B cell (primary cell): ENCODE results near the gene TMEM107. TPM values are rescaled to one million over a fixed set of nuclear protein-coding genes. Genes with fewer than 3 reads are reported as not detected.

ENCODE experiments used
- ATAC-seq: fragments of 200-7000 bp; cut with Tn5 transposase; one replicate; pipeline ENCODE4 v1.10.0; 2021; ENCODE audit warnings: low read depth, mild to moderate bottlenecking, moderate number of reproducible peaks, moderate library complexity
- CTCF ChIA-PET: fragments of 350-600 bp; sonication (Branson Sonifier 250); formaldehyde crosslinking; loops from one replicate; lab custom pipeline; 2021; ENCODE audit warnings: antibody characterized with exemption, inconsistent platforms; lab: Charles Lee
- POLR2A ChIA-PET: fragments of 350-600 bp; sonication (Branson Sonifier 250); formaldehyde crosslinking; loops from one replicate; lab custom pipeline; 2021; ENCODE audit warnings: antibody characterized with exemption; lab: Charles Lee
- DNase-seq: peaks from one replicate; pipeline ENCODE4 v3.0.0; 2013
- H2AFZ ChIP-seq: 2 replicates; pipeline ENCODE4 v1.6.1; 2012; ENCODE audit warnings: mild to moderate bottlenecking, low read depth, low read length; ENCODE audit not compliant: insufficient read depth, poor library complexity, severe bottlenecking
- H3K27ac ChIP-seq, 2 donors: 1 replicate in 1 of 2; 2 replicates in 1 of 2; pipeline ENCODE4 v1.5.1; 2012 to 2013; ENCODE audit warnings: low read length in 2 of 2, mild to moderate bottlenecking in 2 of 2, moderate library complexity in 1 of 2
- H3K27me3 ChIP-seq, 4 experiments: fragments of 200-600 bp in 1 of 4; sonication (generic) in 1 of 4; replicated peaks in 1 of 4; 1 replicate in 2 of 4; 2 replicates in 2 of 4; pipeline versions ENCODE4 v1.6.1 to v1.7.0; 2013 to 2016; ENCODE audit warnings: low read length in 3 of 4, mild to moderate bottlenecking in 2 of 4, mixed read lengths in 1 of 4, moderate library complexity in 1 of 4; ENCODE audit not compliant: insufficient read depth in 4 of 4, control insufficient read depth in 3 of 4; ENCODE audit errors: control extremely low read depth in 1 of 4
- H3K36me3 ChIP-seq, 2 experiments: replicated peaks in 1 of 2; 1 replicate in 1 of 2; 2 replicates in 1 of 2; pipeline versions ENCODE4 v1.6.1 to v1.7.1; 2013; ENCODE audit warnings: low read length in 1 of 2; ENCODE audit not compliant: insufficient read depth in 2 of 2, control insufficient read depth in 1 of 2; ENCODE audit errors: control extremely low read depth in 1 of 2, extremely low read depth in 1 of 2
- H3K4me1 ChIP-seq, 2 donors: fragments of 200-600 bp in 1 of 2; sonication (generic) in 1 of 2; 1 replicate in 1 of 2; 2 replicates in 1 of 2; pipeline versions ENCODE4 v1.5.1 to v1.6.1; 2013 to 2017; ENCODE audit warnings: low read length in 2 of 2; ENCODE audit not compliant: control insufficient read depth in 2 of 2, insufficient read depth in 2 of 2
- H3K4me2 ChIP-seq: replicated peaks from 2 replicates; pipeline ENCODE3; 2012; ENCODE audit warnings: mild to moderate bottlenecking, low read depth, low read length; ENCODE audit not compliant: poor library complexity, severe bottlenecking
- H3K4me3 ChIP-seq, 5 experiments: fragments of 200-600 bp in 1 of 5; sonication (generic) in 1 of 5; 1 replicate in 3 of 5; 2 replicates in 2 of 5; pipeline versions ENCODE4 v1.5.1 to v1.7.0; 2011 to 2016; ENCODE audit warnings: low read length in 4 of 5, mild to moderate bottlenecking in 4 of 5, low read depth in 2 of 5, control low read depth in 1 of 5, moderate library complexity in 1 of 5; ENCODE audit not compliant: insufficient read depth in 1 of 5; ENCODE audit errors: control extremely low read depth in 1 of 5, extremely low read depth in 1 of 5
- H3K79me2 ChIP-seq: fragments of 200-600 bp; sonication (generic); one replicate; pipeline ENCODE4 v1.6.0; 2016; ENCODE audit warnings: low read length; ENCODE audit not compliant: control insufficient read depth, insufficient read depth
- H3K9ac ChIP-seq: fragments of 200-600 bp; sonication (generic); 2 replicates; pipeline ENCODE4 v1.6.1; 2017; ENCODE audit warnings: mild to moderate bottlenecking, low read length, moderate library complexity
- H3K9me3 ChIP-seq, 3 donors: one replicate each; pipeline versions ENCODE4 v1.6.1 to v1.7.1; 2013; ENCODE audit warnings: low read length in 2 of 3; ENCODE audit not compliant: control insufficient read depth in 2 of 3, insufficient read depth in 1 of 3; ENCODE audit errors: control extremely low read depth in 1 of 3
- H4K20me1 ChIP-seq: 2 replicates; pipeline ENCODE4 v1.6.0; 2012; ENCODE audit warnings: mild to moderate bottlenecking, low read length; ENCODE audit not compliant: insufficient read depth, control insufficient read depth, poor library complexity, severe bottlenecking
- H3K27ac Mint-ChIP-seq: one replicate; pipeline ENCODE4 v1.8.0; 2021; ENCODE audit warnings: mixed read lengths
- H3K27me3 Mint-ChIP-seq: one replicate; pipeline ENCODE4 v1.8.0; 2021; ENCODE audit warnings: mixed read lengths
- H3K4me1 Mint-ChIP-seq: one replicate; pipeline ENCODE4 v1.8.0; 2021; ENCODE audit warnings: mixed read lengths
- H3K4me3 Mint-ChIP-seq: one replicate; pipeline ENCODE4 v1.8.0; 2021; ENCODE audit warnings: mixed read lengths
- H3K9me3 Mint-ChIP-seq: one replicate; pipeline ENCODE4 v1.8.0; 2022; ENCODE audit warnings: mixed read lengths; ENCODE audit not compliant: insufficient read depth
- EZH2 ChIP-seq: IDR thresholded peaks from 2 replicates; pipeline ENCODE4 v1.6.1; 2012; ENCODE audit warnings: borderline replicate concordance, low read depth, mild to moderate bottlenecking, moderate library complexity, low read length; ENCODE audit not compliant: insufficient read depth, poor library complexity, severe bottlenecking
- WGBS: methylation state at CpG from one replicate; pipeline ENCODE4 v1.1.5; 2013; ENCODE audit warnings: missing lambda C conversion rate; ENCODE audit not compliant: insufficient coverage; 5-methylcytosine and 5-hydroxymethylcytosine counted together
- intact Hi-C: fragments of 100-400 bp; cut with micrococcal nuclease; formaldehyde crosslinking; loops from one replicate; pipeline ENCODE4 v1.10.0; 2022
- polyA plus RNA-seq: library from polyadenylated mRNA; depleted of rRNA; stranded (reverse); fragments of >200 nt; gene quantifications from 2 replicates; pipeline ENCODE4 v1.2.3, GENCODE V29; 2012
- total RNA-seq, 2 donors: library from RNA; stranded (reverse); fragments of 120-200 nt in 1 of 2; gene quantifications; 1 replicate in 1 of 2; 2 replicates in 1 of 2; pipeline versions ENCODE4 v1.2.3 to v1.2.4, GENCODE V29; 2013 to 2022
- TF ChIP-seq, protein P1 (sequence below): fragments of 200-600 bp; IDR thresholded peaks from one replicate; pipeline ENCODE4 v1.8.0; 2022; ENCODE audit warnings: antibody characterized with exemption, mild to moderate bottlenecking

Gene TMEM107
- total and polyA plus RNA-seq, 2 donors (not counting 1 experiment from before 2014, with no cell fraction given), result 13.3 to 30.3 TPM

DNA sequence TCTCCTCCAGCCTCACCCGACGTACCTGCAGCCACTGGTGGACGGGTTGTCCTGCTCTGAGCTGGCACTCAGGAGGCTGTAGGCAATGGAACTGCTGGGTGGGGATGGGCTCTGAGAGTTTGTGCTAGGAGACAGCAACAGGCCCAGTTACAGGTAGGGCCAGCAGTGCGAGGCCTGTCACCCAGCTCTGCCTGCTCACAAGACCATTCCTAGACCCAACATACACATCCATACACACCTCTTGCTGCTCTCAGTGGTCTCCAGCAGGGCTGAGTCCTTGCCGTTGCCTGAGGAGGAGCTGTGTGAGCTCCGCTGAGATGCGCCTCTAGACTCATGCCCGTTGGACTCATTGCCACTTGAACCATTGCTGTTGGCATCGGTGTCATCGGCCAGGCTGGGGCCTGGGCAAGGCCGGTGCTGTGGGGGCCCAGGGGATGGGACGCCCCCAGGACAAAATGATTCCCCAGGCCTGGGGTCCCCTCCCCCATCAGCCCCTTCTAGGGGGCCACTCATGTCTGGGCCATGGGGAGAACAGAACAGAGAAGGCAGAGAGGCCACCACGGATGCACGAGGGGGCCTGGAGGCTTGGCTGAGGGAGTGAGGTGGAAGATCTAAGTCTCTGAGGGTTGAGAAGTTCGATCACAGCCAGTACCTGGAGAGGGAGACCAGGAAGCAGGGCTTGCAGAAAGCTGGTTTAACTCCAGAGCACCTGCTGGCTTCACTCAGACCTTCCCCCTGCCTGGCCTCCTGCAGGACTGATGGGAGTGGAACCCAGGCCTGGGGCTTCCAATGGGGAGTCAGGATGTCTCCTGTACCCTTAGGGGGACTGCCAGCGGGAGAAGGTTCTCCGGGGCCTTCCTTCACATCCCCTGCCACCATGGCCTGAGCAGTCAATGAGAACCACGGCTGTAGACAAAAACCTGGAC, 25.7 kb downstream of the TMEM107 start:
- 86% methylated on average over 13 of the region's 18 CpGs for WGBS
- Histone ChIP-seq H4K20me1 (peaks cover 59% of the 10 kb centered on the region), H2AFZ (no peak overlapping the region), H3K9me3 (peaks cover 0 to 6% (median 0%) of the 10 kb centered on the region in 3 donors), H3K4me1 (peaks cover 46 to 58% of the 10 kb centered on the region in 2 donors), H3K9ac (peak overlapping the region; percentile 76), H3K79me2 (peaks cover 58% of the 10 kb centered on the region), H3K4me2 (peak overlapping the region; percentile 98), H3K27ac (peak overlapping the region; percentile 55 to 68), H3K36me3 (peaks cover 0 to 49% of the 10 kb centered on the region in 2 experiments), H3K27me3 (no peaks in the 10 kb centered on the region), H3K4me3 (peak overlapping the region in 4 of 5 experiments; percentile 61 to 76 (median 72))
- peak overlapping the region; percentile 94 for H3K4me3 Mint-ChIP-seq
- intact Hi-C loops, result loop anchor here (1.0 kb wide), 1 partner anchor 11 kb away; no protein-coding TSS in a partner anchor
- peaks cover 42% of the 10 kb centered on the region for H3K4me1 Mint-ChIP-seq
- H3K27me3 Mint-ChIP-seq, result no peaks in the 10 kb centered on the region
- TF ChIP-seq EZH2, result no peak
- TF ChIP-seq, protein P1, sequence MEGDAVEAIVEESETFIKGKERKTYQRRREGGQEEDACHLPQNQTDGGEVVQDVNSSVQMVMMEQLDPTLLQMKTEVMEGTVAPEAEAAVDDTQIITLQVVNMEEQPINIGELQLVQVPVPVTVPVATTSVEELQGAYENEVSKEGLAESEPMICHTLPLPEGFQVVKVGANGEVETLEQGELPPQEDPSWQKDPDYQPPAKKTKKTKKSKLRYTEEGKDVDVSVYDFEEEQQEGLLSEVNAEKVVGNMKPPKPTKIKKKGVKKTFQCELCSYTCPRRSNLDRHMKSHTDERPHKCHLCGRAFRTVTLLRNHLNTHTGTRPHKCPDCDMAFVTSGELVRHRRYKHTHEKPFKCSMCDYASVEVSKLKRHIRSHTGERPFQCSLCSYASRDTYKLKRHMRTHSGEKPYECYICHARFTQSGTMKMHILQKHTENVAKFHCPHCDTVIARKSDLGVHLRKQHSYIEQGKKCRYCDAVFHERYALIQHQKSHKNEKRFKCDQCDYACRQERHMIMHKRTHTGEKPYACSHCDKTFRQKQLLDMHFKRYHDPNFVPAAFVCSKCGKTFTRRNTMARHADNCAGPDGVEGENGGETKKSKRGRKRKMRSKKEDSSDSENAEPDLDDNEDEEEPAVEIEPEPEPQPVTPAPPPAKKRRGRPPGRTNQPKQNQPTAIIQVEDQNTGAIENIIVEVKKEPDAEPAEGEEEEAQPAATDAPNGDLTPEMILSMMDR, result no peak
- ChIA-PET POLR2A (interaction anchor here (0.5 to 5.6 kb wide), 6 partner anchors 11 to 145 kb away, joined by 3 to 36 read pairs (median 8); partner anchors contain the start of genes CTC1, SLC25A35 and VAMP2), CTCF (interaction anchor here (0.6 to 2.5 kb wide), 9 partner anchors 10 to 596 kb away, joined by 3 to 19 read pairs (median 5); partner anchors contain the start of gene ALOXE3)
- DNase-seq (no peak), ATAC-seq (no peak)
- no peaks in the 10 kb centered on the region for H3K9me3 Mint-ChIP-seq
- peak overlapping the region; percentile 87 for H3K27ac Mint-ChIP-seq
